ENCODE results near the gene LAMB2.

GRCh38 chr3:49174397-49174985 is 41.6 kb upstream of the LAMB2 start:
- TF ChIP-seq CTCF (conservative IDR thresholded peaks at IDR 0.05; ENCODE audit: low read depth in 2 of 2) (no peak), EZH2 (IDR thresholded peaks at IDR 0.05; ENCODE audit: low read depth, unreplicated experiment) (no peak), ETS1 (IDR thresholded peaks at IDR 0.05) (no peak), JUNB (IDR thresholded peaks at IDR 0.05; ENCODE audit: unreplicated experiment) (no peak), EZH2phosphoT487 (IDR thresholded peaks at IDR 0.05; ENCODE audit: unreplicated experiment) (no peak)
